A673 (cell line): ENCODE results near the gene CELF4.

Experiments used
- CTCF ChIP-seq: fragments of 300-800, 200-600 bp; sonication (generic); conservative IDR thresholded peaks from 2 replicates; pipeline ENCODE4 v1.5.1; 2017; ENCODE audit warnings: low read depth, mild to moderate bottlenecking, antibody characterized with exemption, low read length, moderate library complexity, mixed read lengths
- EZH2 ChIP-seq: fragments of 200-600 bp; sonication (generic); IDR thresholded peaks from 2 replicates; pipeline ENCODE4 v1.6.1; 2017; ENCODE audit warnings: borderline replicate concordance, low read depth, mild to moderate bottlenecking, mixed read lengths, antibody characterized with exemption, low read length; ENCODE audit not compliant: poor library complexity, severe bottlenecking

DNA sequence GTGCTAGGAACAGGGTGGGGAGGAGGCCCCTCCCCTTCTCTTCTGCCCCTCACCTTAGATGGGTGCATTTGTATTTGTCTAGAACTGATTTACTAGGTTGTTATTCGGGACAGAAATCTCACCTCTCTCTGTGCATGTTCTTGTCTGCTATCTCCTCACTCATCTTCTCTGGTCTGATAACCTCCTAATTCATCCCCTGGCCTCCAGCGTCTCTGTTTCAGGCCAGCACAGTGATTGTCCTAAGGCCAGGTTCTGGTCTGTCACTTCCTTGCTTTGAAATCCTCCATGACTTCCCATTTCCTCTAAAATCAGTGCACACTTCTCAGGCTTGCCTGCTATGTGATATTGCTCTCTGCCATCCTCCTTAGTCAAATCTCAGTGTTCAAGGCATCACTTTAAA, 58.4 kb downstream of the CELF4 start:
- TF ChIP-seq CTCF = no peak
- no peak for TF ChIP-seq EZH2
